Measurements from ENCODE around the gene SP7. TPM values are rescaled to one million over a fixed set of nuclear protein-coding genes. Genes with fewer than 3 reads are reported as not detected.

Gene SP7
- total and polyA plus RNA-seq, 9 of the 15 experiments (the other 6 are each of a cell fraction or from before 2014, with no cell fraction given) = 0.04 TPM; not detected in 8

- TF ChIP-seq SIN3A (IDR thresholded peaks at IDR 0.05; ENCODE audit: borderline replicate concordance in 2 of 2, control insufficient read depth in 1 of 2, low read depth in 2 of 2, low read length in 2 of 2) (peak in 1 of 2 experiments; percentile 82; a peak in 1 of 4 replicates), ZNF324 (CRISPR knock-in tag; IDR thresholded peaks at IDR 0.05) (no peak), SMAD4 (CRISPR knock-in tag; conservative IDR thresholded peaks at IDR 0.05) (peak; percentile 39; the same call in 1 of the 2 replicates), TRIM24 (IDR thresholded peaks at IDR 0.05) (no peak), ARNT (IDR thresholded peaks at IDR 0.05) (no peak), CREB1 (IDR thresholded peaks at IDR 0.05) (no peak), CREB1 (CRISPR knock-in tag; IDR thresholded peaks at IDR 0.05) (0 out of 2 replicates have a peak, but pooled peaks have one; percentile 27), HCFC1 (IDR thresholded peaks at IDR 0.05; ENCODE audit: low read depth, low read length) (no peak), JUNB (CRISPR knock-in tag; conservative IDR thresholded peaks at IDR 0.05) (no peak), NRF1 (conservative IDR thresholded peaks at IDR 0.05 in 1 of 2, IDR thresholded peaks at IDR 0.05 in 1 of 2) (0 out of 4 replicates have a peak, but pooled peaks of 1 of the 2 experiments have one; percentile 22), MYBL2 (IDR thresholded peaks at IDR 0.05; ENCODE audit: low read depth) (no peak), MYBL2 (CRISPR knock-in tag; IDR thresholded peaks at IDR 0.05; ENCODE audit: borderline replicate concordance) (no peak), CGGBP1 (CRISPR knock-in tag; IDR thresholded peaks at IDR 0.05) (no peak), ZNF23 (CRISPR knock-in tag; IDR thresholded peaks at IDR 0.05) (no peak), MYC (IDR thresholded peaks at IDR 0.05; ENCODE audit: low read depth, low read length) (peak; percentile 51), MYC (CRISPR knock-in tag; IDR thresholded peaks at IDR 0.05; ENCODE audit: borderline replicate concordance, low read depth) (no peak), FOXK2 (conservative IDR thresholded peaks at IDR 0.05 in 1 of 2, IDR thresholded peaks at IDR 0.05 in 1 of 2; ENCODE audit: low read depth in 2 of 2) (no peak), DACH1 (IDR thresholded peaks at IDR 0.05; ENCODE audit: partially characterized antibody) (peak; percentile 94), POLR2AphosphoS2 (IDR thresholded peaks at IDR 0.05; ENCODE audit: low read length) (no peak), SRF (CRISPR knock-in tag; IDR thresholded peaks at IDR 0.05) (no peak), CBX1 (IDR thresholded peaks at IDR 0.05; ENCODE audit: low read depth) (no peak), NEUROD1 (IDR thresholded peaks at IDR 0.05; ENCODE audit: borderline replicate concordance, low read depth, low read length, partially characterized antibody) (no peak), ZNF444 (CRISPR knock-in tag; IDR thresholded peaks at IDR 0.05) (peak; percentile 100), ZNF146 (CRISPR knock-in tag; IDR thresholded peaks at IDR 0.05; ENCODE audit: unreplicated experiment) (no peak), CREM (IDR thresholded peaks at IDR 0.05; ENCODE audit: low read depth) (no peak), ZHX1 (conservative IDR thresholded peaks at IDR 0.05; ENCODE audit: low read length) (no peak), ZNF561 (CRISPR knock-in tag; conservative IDR thresholded peaks at IDR 0.05) (no peak), ZNF584 (CRISPR knock-in tag; IDR thresholded peaks at IDR 0.05; ENCODE audit: low read depth) (no peak), FOSL1 (tag; conservative IDR thresholded peaks at IDR 0.05) (no peak)
These were observed 8.8 kb upstream of the SP7 start (continued) for GRCh38 chr12:53344824-53345485.

Data from K562 (cell line).